Measurements from ENCODE around the gene TSPAN17.

The TSPAN17 gene

DNA sequence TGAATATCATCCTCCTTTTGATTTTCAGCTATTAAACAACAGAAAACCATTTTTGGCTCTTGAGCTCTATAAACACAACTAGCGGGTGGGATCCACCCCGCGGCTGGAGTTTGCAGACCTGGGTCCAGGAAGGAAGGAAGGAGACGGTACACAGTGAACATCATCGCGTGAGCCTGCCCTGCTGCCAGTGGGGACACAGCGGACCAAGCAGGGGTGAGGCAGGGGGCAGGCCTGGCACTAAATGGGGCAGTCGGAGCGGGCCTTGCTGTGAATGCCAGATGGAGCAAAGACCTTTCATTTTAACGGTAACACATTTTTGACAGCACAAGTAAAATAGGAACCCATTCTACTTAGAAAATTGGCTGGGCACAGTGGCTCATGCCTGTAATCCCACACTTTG, 14.4 kb downstream of the TSPAN17 start:
- no peak for DNase-seq

DNA sequence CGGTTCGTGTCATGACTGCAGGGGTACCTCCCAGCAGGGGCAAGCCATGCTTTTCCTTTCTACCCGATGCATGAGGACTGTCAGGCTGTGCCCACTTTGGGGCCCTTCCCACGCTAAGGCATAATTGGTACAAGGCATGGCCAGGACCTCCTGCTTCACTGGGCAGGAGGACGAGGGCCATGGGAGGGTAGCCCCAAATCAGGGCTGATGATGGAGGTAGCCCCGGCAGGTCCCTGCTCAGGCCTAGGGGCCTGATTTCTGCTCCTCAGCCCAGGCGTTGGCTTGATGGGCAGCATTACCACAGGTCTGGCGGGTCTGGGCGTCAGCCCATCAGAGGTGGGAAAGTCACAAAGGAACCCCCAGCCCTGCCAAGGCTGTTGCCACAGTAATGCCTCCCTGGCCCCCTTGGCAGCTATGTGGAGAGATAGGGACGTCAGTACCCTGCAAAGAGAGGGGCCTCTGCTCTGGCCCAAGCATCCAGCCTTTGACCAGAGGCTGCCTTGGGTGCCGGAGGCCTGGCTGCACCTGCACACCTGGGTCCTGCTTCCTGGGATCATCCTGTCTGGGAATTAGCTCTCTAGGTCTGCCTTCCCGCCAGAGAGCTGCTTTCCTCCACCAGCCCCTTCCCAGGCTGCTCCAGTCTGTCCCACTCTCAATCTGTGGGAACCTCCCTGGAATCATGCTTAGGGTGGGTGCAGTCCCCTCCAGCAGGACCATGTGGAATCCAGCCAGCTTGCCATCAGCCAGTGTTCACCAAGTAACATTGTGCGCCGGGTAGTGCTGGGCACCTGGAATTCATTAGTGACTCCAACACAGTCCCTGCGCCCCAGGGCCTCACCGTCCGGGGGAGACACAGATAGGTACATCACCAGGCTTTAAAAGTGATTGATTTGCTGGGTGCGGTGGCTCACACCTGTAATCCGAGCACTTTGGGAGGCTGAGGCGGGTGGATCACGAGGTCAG, 15.4 kb downstream of the TSPAN17 start:
- DNase-seq, result no peak

DNA sequence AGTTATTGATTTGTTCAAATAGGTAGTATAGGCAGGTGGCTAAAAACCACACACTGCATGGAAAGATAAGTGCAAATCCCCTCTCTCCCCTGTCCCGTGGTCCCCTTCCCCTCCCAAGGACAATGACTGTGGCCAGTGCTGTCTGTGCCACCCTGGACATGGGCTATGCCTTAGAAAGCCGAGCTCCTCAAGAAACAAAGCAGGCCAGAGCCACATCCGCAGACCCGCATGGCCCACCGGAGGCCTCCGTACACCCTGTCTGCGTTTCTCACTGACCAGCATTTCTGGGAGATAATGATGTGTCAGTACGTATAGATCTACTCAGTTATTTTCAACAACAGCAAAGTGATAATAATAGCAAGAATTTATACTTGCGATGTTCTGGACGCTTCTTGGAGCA, 16.3 kb downstream of the TSPAN17 start:
- no peak for DNase-seq

DNA sequence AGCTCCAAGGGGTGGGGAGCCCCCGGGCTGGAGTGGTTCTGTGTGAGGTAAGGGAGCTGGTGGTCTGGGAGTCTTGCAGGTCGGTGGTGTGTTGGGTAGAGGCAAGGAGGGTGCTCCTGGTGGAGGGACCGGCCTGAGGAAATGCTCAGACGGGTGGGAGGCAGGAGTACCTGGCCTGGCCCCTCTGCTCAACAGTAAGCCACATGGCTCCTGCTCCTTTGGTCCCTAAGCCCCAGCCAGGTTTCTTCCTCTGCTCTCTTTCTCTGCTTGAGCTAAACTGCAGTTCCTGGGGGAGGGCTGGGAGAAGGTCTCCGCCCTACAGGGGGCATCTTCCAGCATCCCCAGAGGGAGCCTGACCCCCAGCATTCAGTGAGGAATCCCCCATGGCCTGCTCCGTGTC, 17.2 kb downstream of the TSPAN17 start:
- no peak for DNase-seq

DNA sequence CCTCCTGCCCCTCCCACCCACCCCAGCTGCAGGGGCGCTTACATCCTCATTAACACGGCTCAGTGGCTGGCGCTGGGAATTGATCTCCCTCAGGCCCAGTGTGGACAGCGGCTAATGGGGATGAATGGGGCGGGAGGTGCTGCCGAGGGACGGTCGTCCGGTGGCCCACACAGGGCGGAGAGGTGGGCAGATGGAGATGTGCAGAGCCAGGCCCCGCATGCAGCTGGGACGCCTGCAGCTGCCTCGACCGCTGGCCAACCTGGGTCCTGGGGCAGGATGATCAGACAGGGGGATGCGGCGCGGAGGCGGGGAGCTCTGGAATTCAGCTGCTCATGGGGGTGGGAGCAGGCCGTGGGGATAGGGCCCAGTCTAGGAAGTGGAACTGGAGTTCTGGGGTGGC, 17.6 kb downstream of the TSPAN17 start:
- DNase-seq, result no peak

DNA sequence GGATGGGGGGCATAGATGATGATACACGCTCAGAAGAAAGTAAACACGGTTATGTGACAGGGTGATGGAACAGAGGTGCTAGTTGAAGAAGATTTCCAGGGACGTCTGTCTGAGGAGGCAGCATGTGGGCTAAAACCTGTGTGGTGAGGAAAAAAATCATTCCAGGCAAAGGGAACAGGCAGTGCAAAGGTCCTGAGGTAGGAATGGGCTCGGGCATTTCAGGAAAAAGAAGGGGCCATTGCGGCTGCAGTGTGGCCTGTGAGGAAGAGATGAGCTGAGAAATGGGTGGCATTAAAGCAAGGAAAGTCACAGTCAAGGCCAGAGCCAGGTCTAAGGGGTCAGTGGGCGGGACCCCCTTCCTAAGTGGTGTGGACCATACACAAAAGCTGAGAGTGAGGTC, 18.2 kb downstream of the TSPAN17 start:
- DNase-seq, result no peak

DNA sequence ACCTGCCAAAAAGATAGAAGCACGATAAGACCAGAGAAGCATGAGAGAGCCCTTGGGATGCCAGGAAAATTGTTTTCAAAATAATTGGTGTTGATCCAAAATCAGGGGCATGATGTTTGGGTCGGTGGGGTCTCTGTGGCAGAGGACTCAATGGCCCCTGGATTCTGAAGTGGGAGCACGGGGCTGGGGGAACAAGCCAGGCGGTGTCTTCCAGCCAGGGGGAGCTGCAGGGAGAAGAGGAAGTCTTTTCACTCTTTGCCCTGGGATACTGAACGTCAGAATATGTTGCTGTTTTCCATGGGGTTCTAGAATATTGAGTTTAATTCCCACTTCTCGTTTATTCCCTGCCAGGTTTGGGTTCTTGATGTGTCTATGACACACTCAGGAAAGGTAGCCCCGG, 20.4 kb downstream of the TSPAN17 start:
- DNase-seq, result no peak

DNA sequence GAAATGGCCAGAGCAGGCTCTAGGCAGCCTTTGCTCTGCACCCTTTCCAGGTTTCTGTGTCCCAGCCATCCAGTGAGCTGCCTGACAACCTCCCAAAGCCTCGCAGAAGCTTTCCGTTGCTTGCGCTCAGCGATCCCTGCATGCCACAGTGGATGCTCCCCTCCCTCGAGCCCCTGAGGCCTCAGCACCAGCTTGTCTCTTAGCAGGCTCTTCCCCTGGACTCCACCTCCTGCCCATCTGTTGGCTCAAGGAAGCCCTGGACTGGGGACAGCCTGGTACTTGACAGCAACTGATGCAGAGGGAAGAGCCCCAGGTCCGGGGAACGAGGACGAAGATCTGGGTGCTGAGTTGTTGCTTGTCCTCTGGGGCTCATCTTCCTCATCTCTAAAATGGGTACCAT, 23.2 kb downstream of the TSPAN17 start:
- no peak for DNase-seq

DNA sequence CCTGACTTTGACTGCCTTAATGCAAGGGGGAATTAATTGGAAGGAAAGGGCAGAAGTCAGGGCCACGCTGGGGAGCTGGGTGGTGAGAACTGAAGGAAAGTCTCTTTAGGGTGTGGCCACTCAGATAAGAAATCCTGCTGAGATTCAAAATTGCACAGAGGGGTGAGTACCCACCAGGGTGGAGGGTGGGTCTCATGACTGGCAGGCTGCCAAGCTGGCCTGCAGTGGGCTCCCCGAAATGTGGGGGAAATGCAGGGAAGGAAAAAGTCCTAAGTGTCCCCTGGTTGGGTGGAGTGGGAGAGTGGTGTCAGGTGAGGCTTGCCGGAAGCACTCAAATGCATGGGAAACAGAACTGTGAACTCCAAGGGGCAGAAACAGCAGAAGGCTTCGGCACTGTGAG, 24.1 kb downstream of the TSPAN17 start:
- no peak for DNase-seq

DNA sequence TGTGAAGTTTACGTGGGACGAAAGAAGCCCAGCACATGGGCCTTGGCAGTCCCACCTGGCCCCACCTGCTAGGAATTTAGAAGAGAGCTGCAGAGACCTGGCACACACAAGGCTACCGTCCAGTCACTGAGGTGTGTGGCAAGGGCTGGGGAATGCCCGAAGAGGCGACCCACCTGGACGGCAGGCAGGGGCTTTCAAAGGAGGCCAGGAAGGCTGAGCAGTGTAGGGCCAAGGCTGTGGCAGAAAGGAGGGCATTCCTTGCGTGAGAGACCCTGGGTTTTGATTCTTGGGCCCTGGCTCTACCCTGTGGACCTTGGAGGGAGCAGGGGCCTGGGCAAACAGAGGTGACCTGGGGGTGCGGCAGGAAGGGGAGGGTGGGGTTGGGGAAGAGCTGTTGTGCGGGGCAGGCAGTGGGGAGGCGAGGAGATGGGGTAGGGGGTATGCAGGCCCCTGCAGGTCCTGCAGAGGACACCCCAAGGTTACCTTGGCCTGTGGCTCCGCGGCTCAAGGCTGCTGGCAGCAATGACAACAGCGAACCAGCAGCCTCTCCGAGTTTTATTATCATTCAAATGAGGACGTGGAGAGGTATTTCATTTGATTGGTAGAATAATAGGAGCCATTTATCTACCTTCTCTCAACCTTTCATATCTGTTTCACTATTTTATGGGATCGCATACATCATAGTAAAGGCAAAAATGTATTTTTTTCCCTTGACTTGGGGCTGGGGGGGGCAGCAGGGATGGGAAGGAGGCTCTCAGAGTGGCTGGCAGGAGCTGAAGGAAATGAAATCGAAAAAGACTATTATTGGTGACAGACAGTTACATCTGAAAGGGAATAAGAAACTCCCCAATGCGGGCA, 24.8 kb downstream of the TSPAN17 start:
- no peak for DNase-seq

DNA sequence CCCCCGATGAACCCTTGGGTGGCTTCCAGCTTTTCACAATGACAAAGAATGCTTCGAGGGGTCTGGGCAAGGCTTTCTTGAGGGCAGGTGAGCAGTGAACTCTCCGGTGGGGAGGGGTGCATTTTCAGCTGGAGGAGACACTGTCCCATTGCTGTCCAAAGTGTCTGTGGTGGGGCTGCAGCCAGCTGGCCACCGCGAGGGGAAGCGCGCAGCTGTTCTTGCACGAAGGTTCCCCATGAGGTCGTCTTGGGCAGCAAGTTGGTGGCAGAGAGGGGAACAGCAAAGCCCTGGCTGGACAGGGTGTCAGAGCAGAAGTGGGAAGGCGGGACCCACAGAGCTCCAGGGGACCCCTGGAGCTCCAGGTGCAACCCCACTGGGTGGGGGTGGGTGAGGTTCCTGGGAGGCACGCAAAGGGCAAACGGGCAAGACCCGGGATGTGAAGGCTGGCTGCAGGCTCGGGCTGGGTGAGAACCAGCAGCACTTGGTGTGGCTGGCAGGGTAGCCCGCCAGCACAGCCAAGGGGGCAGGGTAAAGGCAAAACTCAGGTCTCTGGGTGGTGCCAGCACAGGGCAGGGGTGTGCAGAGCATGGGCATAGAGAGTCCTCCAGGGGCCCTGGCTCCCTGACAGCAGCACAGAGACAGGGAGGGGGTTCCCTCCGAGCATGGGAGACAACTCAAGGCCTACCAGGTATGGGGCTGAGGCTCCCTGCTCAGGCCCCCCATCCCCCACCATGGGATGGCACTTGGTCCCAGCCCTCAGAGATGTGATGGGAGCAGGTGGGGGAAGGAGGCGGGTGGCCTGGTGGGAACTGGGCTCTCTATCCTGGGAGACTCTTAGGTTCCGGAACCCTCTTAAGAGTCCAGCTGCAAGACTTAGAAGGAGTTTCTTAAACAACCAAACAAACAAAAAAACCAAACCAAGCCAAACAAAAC, 26.6 kb downstream of the TSPAN17 start:
- no peak for DNase-seq

DNA sequence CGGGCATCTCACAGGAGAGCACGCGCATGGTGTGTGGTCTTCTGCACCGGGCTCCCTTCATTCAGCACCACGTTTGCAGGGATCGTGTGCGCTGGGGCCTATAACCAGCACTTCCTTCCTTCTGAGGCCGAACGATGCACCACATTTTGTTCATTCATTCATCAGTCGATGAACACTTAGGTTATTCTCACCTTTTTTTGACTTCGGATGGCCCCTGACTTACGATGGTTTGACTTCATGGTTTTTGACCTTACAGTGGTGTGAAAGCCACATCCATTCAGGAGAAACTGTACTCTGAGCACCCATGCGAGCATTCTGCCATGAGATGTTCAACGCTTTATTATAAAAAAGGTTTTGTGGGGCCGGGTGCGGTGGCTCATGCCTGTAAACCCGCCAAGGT, 27.5 kb downstream of the TSPAN17 start:
- no peak for DNase-seq

DNA sequence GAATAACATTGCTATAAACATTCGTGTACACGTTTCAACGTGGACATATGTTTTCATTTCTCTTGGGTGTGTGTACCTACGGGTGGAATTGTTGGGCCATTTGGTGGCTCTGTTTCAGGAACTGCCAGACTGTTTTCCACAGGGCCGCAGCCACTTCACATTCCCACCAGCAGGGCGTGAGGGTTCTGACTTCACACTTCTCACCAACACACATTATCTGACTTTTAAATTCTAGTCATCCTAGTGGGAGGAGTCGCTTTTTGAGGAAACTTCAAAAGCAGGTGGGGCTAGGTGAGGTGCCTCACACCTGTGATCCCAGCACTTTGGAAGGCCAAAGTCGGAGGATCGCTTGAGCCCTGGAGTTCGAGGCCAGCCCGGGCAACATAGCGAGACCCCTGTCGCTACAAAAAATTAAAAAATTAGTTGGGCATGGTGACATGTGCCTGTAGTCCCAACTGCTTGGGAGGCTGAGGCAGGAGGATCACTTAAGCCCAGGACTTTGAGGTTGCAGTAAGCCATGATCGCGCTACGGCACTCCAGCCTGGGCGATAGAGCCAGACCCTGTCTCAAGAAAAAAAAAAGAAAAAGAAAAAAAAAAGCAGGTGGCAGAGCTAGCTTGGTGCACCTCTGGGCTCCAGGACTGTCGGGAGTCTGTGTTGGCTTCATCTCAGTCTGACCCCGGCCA, 28.5 kb downstream of the TSPAN17 start:
- DNase-seq, result no peak

DNA sequence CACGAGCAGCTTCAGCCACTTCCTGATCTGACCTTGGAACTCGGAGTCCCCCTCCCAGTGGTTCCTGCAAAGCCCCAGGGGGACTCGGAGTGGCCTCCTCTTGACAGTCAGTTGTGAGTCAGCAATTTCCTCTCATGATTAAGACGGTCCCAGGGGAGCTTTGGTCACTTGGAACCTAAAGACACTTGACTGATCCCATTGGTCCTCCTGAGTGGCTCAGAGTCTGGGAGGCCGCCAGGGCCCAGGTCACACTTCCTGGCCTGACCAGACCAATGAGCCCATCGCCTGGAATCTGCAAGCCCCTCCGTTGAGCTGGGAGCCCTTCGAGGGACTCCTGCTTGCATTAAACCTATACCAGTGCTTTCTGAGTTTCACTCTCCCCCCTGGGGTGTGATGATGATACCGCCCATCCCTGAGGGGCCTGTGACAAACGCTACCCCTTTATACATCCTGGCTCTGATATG, 29.1 kb downstream of the TSPAN17 start:
- DNase-seq, result no peak

DNA sequence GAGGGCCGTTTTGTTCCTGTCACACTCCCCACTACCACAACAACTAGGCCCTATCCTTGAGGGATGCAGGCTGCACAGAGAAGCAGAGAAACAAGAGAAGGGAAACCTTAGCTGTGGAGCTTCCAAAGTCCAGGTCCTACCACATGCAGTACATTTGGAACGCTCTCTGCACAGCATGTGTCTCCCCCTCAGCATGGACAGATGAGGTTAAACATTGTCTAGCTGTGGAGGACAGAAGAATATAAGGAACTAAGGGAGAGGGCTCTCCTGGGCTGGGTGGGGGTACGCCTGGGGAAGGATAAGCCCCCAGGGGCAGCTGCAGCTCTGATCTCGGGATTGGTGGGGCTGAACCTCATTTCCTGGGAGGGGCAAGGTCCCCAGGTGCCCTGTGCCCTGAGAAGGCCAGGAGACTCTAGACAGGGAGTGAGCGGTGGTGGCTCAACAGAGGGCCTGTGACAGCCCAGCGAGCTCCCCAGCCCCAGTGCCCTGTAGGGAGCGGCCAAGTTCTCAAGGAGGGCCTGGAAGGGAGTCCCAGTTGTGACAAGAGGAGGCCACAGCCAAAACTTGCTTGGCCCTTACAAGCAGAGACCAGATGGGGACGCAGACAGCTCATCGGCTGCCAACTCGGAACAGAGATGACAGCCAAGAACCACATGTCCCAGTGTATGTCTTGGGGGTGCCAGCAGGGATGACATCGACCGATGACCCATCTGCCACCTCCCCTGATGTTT, 30.1 kb downstream of the TSPAN17 start:
- DNase-seq, result no peak

DNA sequence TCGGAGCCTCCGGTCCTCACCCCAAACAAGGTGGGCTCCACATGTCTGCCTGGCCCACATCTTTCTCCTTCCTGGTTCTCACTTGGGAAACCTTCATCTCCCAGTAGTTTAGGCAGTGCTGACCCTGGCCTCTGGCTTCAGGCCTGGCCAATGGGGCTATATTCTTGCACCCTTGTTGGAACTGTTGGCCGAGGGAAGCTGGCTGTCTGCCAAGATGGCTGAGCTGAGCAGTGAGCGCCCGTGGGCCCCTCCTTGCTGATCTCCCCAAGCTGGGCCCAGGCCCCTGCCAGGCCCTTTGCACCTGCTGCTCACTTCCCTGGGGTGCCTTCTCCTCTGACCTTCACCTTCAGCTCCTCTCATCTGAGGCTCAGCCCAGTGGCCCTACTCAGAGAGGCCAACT, 31.3 kb downstream of the TSPAN17 start:
- DNase-seq, result no peak

DNA sequence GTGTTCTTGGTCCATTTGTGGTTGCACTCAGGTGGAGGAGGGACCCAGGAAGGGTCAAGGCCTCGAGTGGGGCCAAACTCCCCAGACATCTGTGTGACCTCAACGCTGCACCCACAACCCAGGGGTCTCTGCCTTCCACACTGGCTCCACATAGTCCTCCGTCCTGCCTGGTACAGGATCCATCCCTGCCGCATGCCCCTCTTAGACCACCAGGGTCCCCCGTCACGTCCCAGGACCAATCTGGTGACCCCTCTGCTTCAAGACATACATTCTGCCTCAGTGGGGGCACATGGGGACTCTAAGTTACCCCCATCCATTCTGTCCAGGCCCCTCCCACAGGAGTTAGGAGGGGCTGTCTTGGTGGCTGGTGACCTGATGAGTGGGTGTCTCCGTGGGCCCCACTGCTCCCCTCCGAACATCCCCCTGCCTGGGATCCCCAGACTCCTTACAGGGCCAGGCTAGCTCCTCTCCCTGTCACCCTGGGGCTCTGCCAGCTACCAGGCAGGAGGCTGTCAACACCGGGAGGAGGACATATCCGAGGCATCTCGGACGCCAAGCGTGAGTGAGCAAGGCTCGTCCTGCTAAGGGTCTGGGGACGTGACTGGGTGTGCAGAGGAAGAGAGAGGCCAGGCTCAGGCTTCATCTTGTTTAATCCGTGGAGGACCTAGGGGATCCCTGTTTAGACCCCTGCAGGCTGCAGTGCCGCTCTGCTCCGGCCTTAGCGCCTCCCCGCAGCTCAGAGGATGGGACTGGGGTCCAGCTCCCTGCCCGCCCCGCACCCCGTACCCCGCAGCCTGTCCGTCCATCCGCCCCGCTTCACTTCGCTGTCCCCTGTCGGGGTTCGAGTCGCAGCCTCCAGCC, 32.3 kb downstream of the TSPAN17 start:
- DNase-seq, result no peak

DNA sequence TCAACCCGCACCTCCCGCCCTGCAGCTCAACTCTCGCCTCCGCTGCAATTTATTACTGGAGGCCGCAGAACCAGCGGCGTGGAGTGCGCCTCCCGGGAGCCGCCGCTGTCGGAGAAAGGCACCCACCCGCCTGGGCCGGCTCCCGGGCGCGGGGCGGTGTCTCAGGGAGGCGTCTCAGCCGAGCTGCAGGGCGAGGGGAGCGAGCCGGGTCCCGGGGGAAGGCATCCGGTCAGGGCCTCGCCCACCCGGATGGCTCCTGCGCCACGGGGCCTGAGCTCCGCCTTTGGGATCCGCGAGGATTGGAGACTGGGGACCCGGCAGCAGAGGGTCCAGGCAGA, 32.9 kb downstream of the TSPAN17 start:
- no peak for DNase-seq

DNA sequence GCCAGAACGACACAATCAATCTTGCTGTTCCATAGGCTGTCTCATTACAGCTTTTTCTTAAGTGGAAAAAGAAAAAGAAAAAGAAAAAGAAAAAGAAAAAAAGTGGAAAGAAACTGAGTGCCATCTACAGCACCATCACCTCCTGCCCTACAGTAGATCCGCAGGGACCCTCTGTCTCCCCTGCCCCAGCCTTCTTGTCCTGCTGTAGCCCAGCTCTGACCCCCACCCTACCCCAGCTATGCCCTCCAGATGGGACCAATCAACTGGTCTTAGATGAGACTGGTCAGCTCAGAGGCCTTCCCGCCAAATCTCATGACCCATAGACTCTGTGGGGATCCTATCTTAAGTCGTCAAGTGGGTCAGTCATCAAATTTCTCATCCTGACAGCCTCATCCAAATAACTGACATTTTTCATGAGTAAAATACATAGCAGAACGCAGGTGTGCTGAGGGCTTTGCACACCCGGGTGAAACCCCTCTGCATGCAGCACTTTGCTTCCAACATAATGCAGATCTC, 34.8 kb downstream of the TSPAN17 start:
- DNase-seq, result no peak

DNA sequence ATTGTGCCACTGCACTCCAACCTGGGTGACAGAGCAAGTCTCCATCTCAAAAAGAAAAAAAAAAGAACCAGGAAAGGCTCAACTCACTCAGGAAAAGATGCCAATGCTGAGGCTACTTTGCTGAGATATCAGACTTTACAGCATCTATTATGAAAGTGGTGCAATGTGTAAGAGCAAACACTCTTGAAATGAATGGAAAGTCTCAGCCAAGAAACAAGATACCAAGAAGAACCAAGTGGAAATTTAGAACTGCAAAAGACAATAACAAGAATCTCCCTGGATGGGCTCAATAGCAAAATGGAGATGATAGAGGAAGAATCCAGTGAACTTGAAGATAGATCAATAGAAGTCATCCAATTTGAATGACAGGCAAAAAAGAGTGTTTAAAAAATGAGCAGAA, 37.7 kb downstream of the TSPAN17 start:
- DNase-seq, result no peak
